Fibroblast of lung (primary cell): ENCODE data around the gene MRNIP. TPM values are rescaled to one million over a fixed set of nuclear protein-coding genes. Genes with fewer than 3 reads are reported as not detected.
A peak's percentile ranks its signal among the peaks of the same experiment; 100 is the strongest.

Experiments
- DNase-seq, 2 donors: peaks; one replicate each; pipeline versions ENCODE4 v3.0.0 to v3.0.0-alpha.2; 2010; ENCODE audit warnings: low read depth in 2 of 2
- H2AFZ ChIP-seq: 2 replicates; pipeline ENCODE4 v1.5.1; 2012; ENCODE audit warnings: low read length, control low read depth, inconsistent platforms
- H3K27ac ChIP-seq: 2 replicates; pipeline ENCODE4 v1.5.1; 2011; ENCODE audit warnings: low read length, control low read depth; ENCODE audit not compliant: insufficient read depth
- H3K27me3 ChIP-seq: 2 replicates; pipeline ENCODE4 v1.5.1; 2011; ENCODE audit warnings: mild to moderate bottlenecking, low read length; ENCODE audit not compliant: control insufficient read depth, insufficient read depth
- H3K36me3 ChIP-seq: 2 replicates; pipeline ENCODE4 v1.5.1; 2011; ENCODE audit warnings: low read length; ENCODE audit not compliant: control insufficient read depth, insufficient read depth
- H3K4me1 ChIP-seq: 2 replicates; pipeline ENCODE4 v1.5.1; 2011; ENCODE audit warnings: low read length; ENCODE audit not compliant: control insufficient read depth, insufficient read depth; ENCODE audit errors: extremely low read depth
- H3K4me2 ChIP-seq: 2 replicates; pipeline ENCODE4 v1.5.1; 2011; ENCODE audit warnings: low read length, control low read depth; ENCODE audit not compliant: insufficient read depth; ENCODE audit errors: extremely low read depth
- H3K4me3 ChIP-seq, 4 experiments: fragments of 200-600 bp in 1 of 4; sonication (generic) in 1 of 4; replicated peaks in 1 of 4; 2 replicates each; pipeline ENCODE4 v1.5.1; 2011 to 2016; ENCODE audit warnings: low read length in 4 of 4, low read depth in 3 of 4, mild to moderate bottlenecking in 3 of 4, control low read depth in 2 of 4, inconsistent platforms in 1 of 4, mixed read lengths in 1 of 4; ENCODE audit not compliant: insufficient read depth in 1 of 4; ENCODE audit errors: control extremely low read depth in 1 of 4
- H3K79me2 ChIP-seq: 2 replicates; pipeline ENCODE4 v1.5.1; 2012; ENCODE audit warnings: mild to moderate bottlenecking, low read length, inconsistent platforms; ENCODE audit not compliant: control insufficient read depth, insufficient read depth
- H3K9ac ChIP-seq: 2 replicates; pipeline ENCODE4 v1.5.1; 2011; ENCODE audit warnings: mild to moderate bottlenecking, low read length, control low read depth; ENCODE audit not compliant: insufficient read depth
- H3K9me3 ChIP-seq: 2 replicates; pipeline ENCODE4 v1.5.1; 2012; ENCODE audit warnings: low read depth, low read length; ENCODE audit not compliant: control insufficient read depth, insufficient read depth
- H4K20me1 ChIP-seq: 2 replicates; pipeline ENCODE4 v1.5.1; 2011; ENCODE audit warnings: low read length; ENCODE audit not compliant: control insufficient read depth, insufficient read depth; ENCODE audit errors: extremely low read depth
- CTCF ChIP-seq, 2 donors: IDR thresholded peaks in 1 of 2; conservative IDR thresholded peaks in 1 of 2; 1 replicate in 1 of 2; 2 replicates in 1 of 2; pipeline ENCODE4 v1.5.1; 2011 to 2012; ENCODE audit warnings: low read length in 2 of 2, control low read depth in 1 of 2, inconsistent platforms in 1 of 2, low read depth in 1 of 2, mild to moderate bottlenecking in 1 of 2
- EZH2 ChIP-seq: IDR thresholded peaks from 2 replicates; pipeline ENCODE4 v1.5.1; 2012; ENCODE audit warnings: low read length, control low read depth, mild to moderate bottlenecking; ENCODE audit errors: missing control alignments
- polyA plus RNA-seq, 2 donors: library from polyadenylated mRNA; depleted of rRNA in 1 of 2; stranded (reverse) in 1 of 2; unstranded in 1 of 2; fragments of >200 nt; gene quantifications; 2 replicates each; pipeline ENCODE4 v1.2.1, GENCODE V29; 2011 to 2012; ENCODE audit warnings: missing spikeins in 1 of 2
- total RNA-seq: library from RNA; depleted of rRNA; stranded (reverse); fragments of >200 nt; gene quantifications from 2 replicates; pipeline ENCODE4 v1.2.1, GENCODE V29; 2014

The MRNIP gene
- total and polyA plus RNA-seq, 2 donors (not counting 1 experiment from before 2014, with no cell fraction given): 8.6 to 21.0 TPM

GRCh38 chr5:179862296-179862695 lies 3.7 kb upstream of the MRNIP start:
- Histone ChIP-seq H3K79me2 (no peaks in the 10 kb centered on the region), H3K9me3 (no peaks in the 10 kb centered on the region), H3K4me3 (no peak overlapping the region), H3K27me3 (no peaks in the 10 kb centered on the region), H3K27ac (no peak overlapping the region), H3K36me3 (peaks cover 21% of the 10 kb centered on the region), H3K4me1 (no peaks in the 10 kb centered on the region), H2AFZ (no peak overlapping the region), H3K4me2 (no peak overlapping the region), H4K20me1 (no peaks in the 10 kb centered on the region), H3K9ac (no peak overlapping the region)
- no peak for DNase-seq
- TF ChIP-seq CTCF (conservative IDR thresholded peaks at IDR 0.05 in 1 of 2, IDR thresholded peaks at IDR 0.05 in 1 of 2; ENCODE audit: low read depth in 1 of 2, low read length in 2 of 2) (no peak), EZH2 (no peak)

GRCh38 chr5:179860301-179860700 lies 1.7 kb upstream of the MRNIP start:
- Histone ChIP-seq H3K36me3 (peaks cover 13% of the 10 kb centered on the region), H3K27me3 (no peaks in the 10 kb centered on the region), H3K4me1 (no peaks in the 10 kb centered on the region), H3K9me3 (no peaks in the 10 kb centered on the region), H3K27ac (no peak overlapping the region), H3K9ac (no peak overlapping the region), H4K20me1 (no peaks in the 10 kb centered on the region), H3K4me2 (no peak overlapping the region), H2AFZ (no peak overlapping the region), H3K79me2 (no peaks in the 10 kb centered on the region), H3K4me3 (peak overlapping the region in 1 of 4 experiments; percentile 92)
- DNase-seq: no peak
- TF ChIP-seq EZH2 (no peak), CTCF (conservative IDR thresholded peaks at IDR 0.05 in 1 of 2, IDR thresholded peaks at IDR 0.05 in 1 of 2; ENCODE audit: low read depth in 1 of 2, low read length in 2 of 2) (no peak)

- Histone ChIP-seq H3K4me2 (peak overlapping the region; percentile 77), H2AFZ (peak overlapping the region; percentile 84), H3K9ac (peak overlapping the region; percentile 60), H3K9me3 (no peaks in the 10 kb centered on the region), H3K36me3 (peaks cover 4% of the 10 kb centered on the region), H3K79me2 (no peaks in the 10 kb centered on the region), H3K27me3 (no peaks in the 10 kb centered on the region), H3K4me1 (no peaks in the 10 kb centered on the region), H3K27ac (no peak overlapping the region), H3K4me3 (peak overlapping the region; percentile 79 to 93 (median 90)), H4K20me1 (no peaks in the 10 kb centered on the region)
- DNase-seq: peak in 1 of 2 donors; percentile 34
- no peak for TF ChIP-seq EZH2
- TF ChIP-seq CTCF (conservative IDR thresholded peaks at IDR 0.05 in 1 of 2, IDR thresholded peaks at IDR 0.05 in 1 of 2; ENCODE audit: low read depth in 1 of 2, low read length in 2 of 2): no peak
These were observed 404 bp downstream of the MRNIP start for GRCh38 chr5:179858241-179858585.
